Stimulated activated naive CD8-positive, alpha-beta T cell treated with anti-CD3 and anti-CD28 coated beads, Interleukin-15, Interleukin-2, amounts not matched to agents 100 ng/mL and 50 ng/mL, for 24 hours (primary cell): Measurements from ENCODE around the gene ELSPBP1.
"Not testable (repeated sequence)": the region's sequence is repeated elsewhere in the genome, so short reads cannot be mapped to it uniquely, and the experiment has no call there.

Experiments
- H3K27ac Mint-ChIP-seq: one replicate; pipeline ENCODE4 v1.8.0; 2021; ENCODE audit warnings: mild to moderate bottlenecking, mixed read lengths
- H3K27me3 Mint-ChIP-seq: one replicate; pipeline ENCODE4 v1.8.0; 2021; ENCODE audit warnings: mixed read lengths
- H3K36me3 Mint-ChIP-seq: one replicate; pipeline ENCODE4 v1.8.0; 2021; ENCODE audit warnings: low read depth, mixed read lengths
- H3K4me1 Mint-ChIP-seq: one replicate; pipeline ENCODE4 v1.8.0; 2021; ENCODE audit warnings: low read depth, mixed read lengths
- H3K4me3 Mint-ChIP-seq: one replicate; pipeline ENCODE4 v1.8.0; 2021; ENCODE audit warnings: mild to moderate bottlenecking, mixed read lengths
- H3K9me3 Mint-ChIP-seq: one replicate; pipeline ENCODE4 v1.8.0; 2021; ENCODE audit warnings: mixed read lengths

Gene ELSPBP1

DNA sequence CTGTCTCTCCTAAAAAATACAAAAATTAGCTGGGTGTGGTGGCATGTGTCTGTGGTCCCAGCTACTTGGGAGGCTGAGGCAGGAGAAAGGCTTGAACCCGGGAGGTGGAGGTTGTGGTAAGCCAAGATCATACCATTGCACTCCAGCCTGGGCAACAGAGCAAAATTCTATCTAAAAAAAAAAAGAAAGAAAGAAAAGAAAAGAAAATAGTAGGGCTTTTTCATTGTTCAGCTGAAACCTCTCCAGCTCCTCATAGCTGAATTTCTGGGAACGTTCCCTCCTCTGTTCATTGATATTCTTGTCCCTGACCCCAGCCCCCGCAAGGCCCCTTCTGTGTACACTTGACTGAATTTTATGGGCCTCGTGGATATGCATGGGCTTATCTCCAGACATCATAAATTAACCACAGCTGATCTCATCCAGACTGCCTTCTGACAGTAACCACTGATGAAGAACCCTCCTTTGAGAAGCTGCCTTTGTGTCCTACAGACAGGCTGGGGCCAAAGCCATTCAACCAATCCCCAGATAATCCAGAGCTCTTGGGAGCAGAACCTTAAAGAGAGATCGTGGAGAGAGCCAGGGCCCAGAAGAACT lies at the start of gene ELSPBP1:
ELSPBP1 (plus strand) TSS at position 424 of the 594 bp plus-strand sequence. CDS start 14,036 bp downstream, outside the sequence.
- H3K9me3 Mint-ChIP-seq: no peaks in the 10 kb centered on the region
- H3K27ac Mint-ChIP-seq: no peak within 1 kb of the TSS
- H3K4me3 Mint-ChIP-seq: no peak within 1 kb of the TSS
- H3K27me3 Mint-ChIP-seq: peaks cover 37% of the 10 kb centered on the region
- H3K36me3 Mint-ChIP-seq: no peaks in the 10 kb centered on the region
- no peaks in the 10 kb centered on the region for H3K4me1 Mint-ChIP-seq

GRCh38 chr19:47949852-47950521 lies 44.4 kb upstream of the ELSPBP1 start:
- not testable (repeated sequence) for H3K4me3 Mint-ChIP-seq, H3K4me1 Mint-ChIP-seq, H3K36me3 Mint-ChIP-seq, H3K27ac Mint-ChIP-seq, H3K27me3 Mint-ChIP-seq, H3K9me3 Mint-ChIP-seq

GRCh38 chr19:47952132-47952531 lies 42.3 kb upstream of the ELSPBP1 start:
- H3K27ac Mint-ChIP-seq, H3K4me3 Mint-ChIP-seq, H3K36me3 Mint-ChIP-seq, H3K27me3 Mint-ChIP-seq, H3K4me1 Mint-ChIP-seq, H3K9me3 Mint-ChIP-seq: not testable (repeated sequence)

GRCh38 chr19:47955936-47956335 lies 38.5 kb upstream of the ELSPBP1 start:
- H3K4me1 Mint-ChIP-seq, H3K27me3 Mint-ChIP-seq, H3K9me3 Mint-ChIP-seq, H3K4me3 Mint-ChIP-seq, H3K27ac Mint-ChIP-seq, H3K36me3 Mint-ChIP-seq: not testable (repeated sequence)

DNA sequence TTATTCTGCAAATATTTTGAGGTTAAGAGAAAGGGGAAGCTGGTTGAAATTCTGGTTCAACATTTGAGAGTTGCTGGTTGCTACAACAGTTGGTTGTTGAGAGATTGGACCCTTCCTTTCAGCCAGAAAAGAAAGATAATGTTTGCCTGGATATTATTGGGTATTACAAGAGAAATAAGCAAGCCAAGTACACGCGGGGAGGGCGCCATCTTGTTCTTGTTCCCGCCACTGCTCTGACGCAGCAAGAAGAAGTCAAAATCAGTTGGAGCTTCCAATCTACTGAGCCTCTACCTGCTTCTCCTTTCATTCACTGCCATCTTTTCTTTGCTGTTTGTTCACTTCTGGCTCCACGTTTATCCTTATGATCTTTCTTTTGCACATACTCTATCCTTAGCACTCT lies 20.9 kb upstream of the ELSPBP1 start:
- Mint-ChIP-seq H3K4me1 (no peaks in the 10 kb centered on the region), H3K9me3 (no peaks in the 10 kb centered on the region), H3K27ac (no peak overlapping the region), H3K4me3 (no peak overlapping the region), H3K27me3 (peaks cover 53% of the 10 kb centered on the region), H3K36me3 (no peaks in the 10 kb centered on the region)

- no peaks in the 10 kb centered on the region for H3K36me3 Mint-ChIP-seq
- no peak overlapping the region for H3K27ac Mint-ChIP-seq
- peaks cover 33% of the 10 kb centered on the region for H3K27me3 Mint-ChIP-seq
- no peak overlapping the region for H3K4me3 Mint-ChIP-seq
- no peaks in the 10 kb centered on the region for H3K4me1 Mint-ChIP-seq
- H3K9me3 Mint-ChIP-seq: no peaks in the 10 kb centered on the region
Observed at GRCh38 chr19:47991191-47991808, 3.1 kb upstream of the ELSPBP1 start.

GRCh38 chr19:47992070-47992469 lies 2.4 kb upstream of the ELSPBP1 start, which contains the start of gene BSPH1:
Gene BSPH1, minus strand, starts transcription at chr19:47992170. Its CDS starts 89 bp downstream, at chr19:47992081.
- Mint-ChIP-seq H3K27me3 (peaks cover 38% of the 10 kb centered on the region), H3K4me3 (no peak within 1 kb of the TSS), H3K27ac (no peak within 1 kb of the TSS), H3K9me3 (no peaks in the 10 kb centered on the region), H3K4me1 (no peaks in the 10 kb centered on the region), H3K36me3 (no peaks in the 10 kb centered on the region)

GRCh38 chr19:47996230-47996727 lies 1.8 kb downstream of the ELSPBP1 start:
- Mint-ChIP-seq H3K4me1 (no peaks in the 10 kb centered on the region), H3K27ac (no peak overlapping the region), H3K27me3 (peaks cover 20% of the 10 kb centered on the region), H3K4me3 (no peak overlapping the region), H3K9me3 (no peaks in the 10 kb centered on the region), H3K36me3 (no peaks in the 10 kb centered on the region)

DNA sequence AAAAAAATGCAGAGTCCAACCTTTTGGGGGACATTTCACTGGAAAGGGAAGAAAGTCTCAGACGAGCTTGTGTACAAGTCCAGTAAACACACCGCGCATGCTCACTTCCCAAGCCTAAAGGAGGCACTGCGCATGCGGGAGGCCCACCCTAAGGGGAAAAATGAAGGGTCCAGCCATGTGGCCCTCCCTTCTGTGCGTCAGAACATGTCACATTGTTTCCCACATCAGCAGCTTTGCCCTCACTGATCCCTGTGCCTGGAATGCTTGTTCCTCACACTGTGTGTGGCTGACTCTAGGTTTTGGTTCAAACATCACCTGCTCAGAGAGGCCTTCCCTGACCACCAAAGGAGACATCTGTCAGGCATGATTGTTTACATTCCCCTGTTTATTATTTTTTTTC lies 4.4 kb downstream of the ELSPBP1 start:
- H3K27ac Mint-ChIP-seq: no peak overlapping the region
- H3K4me1 Mint-ChIP-seq: no peaks in the 10 kb centered on the region
- no peak overlapping the region for H3K4me3 Mint-ChIP-seq
- no peaks in the 10 kb centered on the region for H3K9me3 Mint-ChIP-seq
- no peaks in the 10 kb centered on the region for H3K36me3 Mint-ChIP-seq
- peaks cover 24% of the 10 kb centered on the region for H3K27me3 Mint-ChIP-seq

GRCh38 chr19:48000846-48001245 lies 6.4 kb downstream of the ELSPBP1 start:
- H3K4me1 Mint-ChIP-seq: no peaks in the 10 kb centered on the region
- no peaks in the 10 kb centered on the region for H3K36me3 Mint-ChIP-seq
- no peak overlapping the region for H3K27ac Mint-ChIP-seq
- H3K9me3 Mint-ChIP-seq: no peaks in the 10 kb centered on the region
- peaks cover 18% of the 10 kb centered on the region for H3K27me3 Mint-ChIP-seq
- H3K4me3 Mint-ChIP-seq: no peak overlapping the region

DNA sequence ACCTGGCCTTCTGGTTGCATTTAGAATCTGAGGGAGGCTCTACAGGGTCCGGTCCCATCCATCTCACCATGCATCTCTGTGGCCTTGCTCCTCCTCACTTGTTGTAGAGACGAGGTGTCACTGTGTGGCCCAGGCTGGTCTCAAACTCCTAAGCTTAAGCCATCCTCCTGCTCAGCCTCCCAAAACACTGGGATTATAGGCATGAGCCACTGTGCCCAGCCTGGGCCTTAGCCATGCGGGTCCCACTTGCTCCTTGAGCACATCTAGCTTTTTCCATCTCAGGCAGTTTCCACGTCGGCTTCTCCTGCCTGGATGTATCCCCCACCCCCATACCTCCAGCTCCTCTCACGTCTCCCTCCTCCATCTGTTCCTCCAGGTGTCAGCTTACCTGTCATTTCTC lies 9.8 kb downstream of the ELSPBP1 start:
- no peaks in the 10 kb centered on the region for H3K9me3 Mint-ChIP-seq
- peaks cover 22% of the 10 kb centered on the region for H3K27me3 Mint-ChIP-seq
- H3K36me3 Mint-ChIP-seq: no peaks in the 10 kb centered on the region
- no peak overlapping the region for H3K4me3 Mint-ChIP-seq
- no peaks in the 10 kb centered on the region for H3K4me1 Mint-ChIP-seq
- H3K27ac Mint-ChIP-seq: no peak overlapping the region

DNA sequence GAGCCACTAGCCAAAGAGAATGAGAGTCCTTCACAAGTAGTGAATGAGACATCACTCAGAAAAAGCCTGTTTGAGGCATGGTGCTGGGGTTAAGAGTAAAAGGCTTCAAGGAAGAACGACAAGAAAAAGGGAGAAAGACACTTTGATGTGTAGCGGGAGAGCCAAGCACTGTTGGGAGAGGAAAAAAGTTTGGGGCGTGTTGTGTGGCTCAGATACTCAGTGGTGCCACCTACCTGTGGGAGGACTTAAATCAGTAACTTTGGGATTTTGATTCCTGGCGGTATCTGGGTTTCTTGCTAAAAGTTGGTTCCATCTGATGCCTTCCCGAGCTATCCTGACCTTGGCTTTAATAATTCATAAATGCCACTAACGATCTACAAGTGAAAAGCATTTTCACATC lies 12.3 kb downstream of the ELSPBP1 start:
- no peaks in the 10 kb centered on the region for H3K36me3 Mint-ChIP-seq
- peaks cover 22% of the 10 kb centered on the region for H3K27me3 Mint-ChIP-seq
- H3K4me1 Mint-ChIP-seq: no peaks in the 10 kb centered on the region
- no peak overlapping the region for H3K27ac Mint-ChIP-seq
- no peak overlapping the region for H3K4me3 Mint-ChIP-seq
- H3K9me3 Mint-ChIP-seq: no peaks in the 10 kb centered on the region

DNA sequence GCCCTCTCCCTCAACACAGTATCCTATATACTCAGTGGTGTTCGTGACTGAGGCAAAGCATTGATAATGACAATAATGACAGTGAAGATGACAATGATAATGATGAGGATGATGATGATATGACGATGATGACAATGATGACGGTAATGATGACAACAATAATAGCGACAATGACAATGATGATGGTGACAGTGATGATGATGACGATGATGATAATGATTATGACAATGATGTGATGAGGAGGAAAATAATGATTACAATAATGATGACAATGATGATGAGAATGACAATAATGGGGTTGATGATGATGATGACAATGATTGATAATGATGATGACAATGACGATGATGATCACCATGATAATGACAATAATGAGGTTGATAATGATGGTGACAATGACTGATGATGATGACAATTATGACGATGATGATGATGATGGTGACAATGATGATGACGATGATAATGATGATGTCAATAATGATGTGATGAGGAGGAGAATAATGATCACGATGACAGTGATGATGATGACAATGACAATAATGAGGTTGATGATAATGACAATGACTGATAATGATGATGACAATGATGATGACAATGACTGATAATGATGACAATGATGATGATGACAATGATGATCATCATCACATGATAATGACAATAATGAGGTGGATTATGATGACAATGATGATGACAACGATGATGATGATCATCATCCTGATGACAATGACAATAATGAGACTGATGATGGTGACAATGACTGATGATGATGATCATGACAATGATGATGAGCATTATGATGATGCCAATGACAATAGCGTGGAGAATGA lies 16.7 kb downstream of the ELSPBP1 start:
- Mint-ChIP-seq H3K36me3 (no peaks in the 10 kb centered on the region), H3K9me3 (no peaks in the 10 kb centered on the region), H3K4me1 (no peaks in the 10 kb centered on the region), H3K4me3 (no peak overlapping the region), H3K27ac (no peak overlapping the region), H3K27me3 (peaks cover 23% of the 10 kb centered on the region)

GRCh38 chr19:48020686-48021085 lies 26.3 kb downstream of the ELSPBP1 start:
- H3K4me1 Mint-ChIP-seq: no peaks in the 10 kb centered on the region
- H3K36me3 Mint-ChIP-seq: no peaks in the 10 kb centered on the region
- peaks cover 24% of the 10 kb centered on the region for H3K27me3 Mint-ChIP-seq
- H3K9me3 Mint-ChIP-seq: no peaks in the 10 kb centered on the region
- no peak overlapping the region for H3K27ac Mint-ChIP-seq
- no peak overlapping the region for H3K4me3 Mint-ChIP-seq

DNA sequence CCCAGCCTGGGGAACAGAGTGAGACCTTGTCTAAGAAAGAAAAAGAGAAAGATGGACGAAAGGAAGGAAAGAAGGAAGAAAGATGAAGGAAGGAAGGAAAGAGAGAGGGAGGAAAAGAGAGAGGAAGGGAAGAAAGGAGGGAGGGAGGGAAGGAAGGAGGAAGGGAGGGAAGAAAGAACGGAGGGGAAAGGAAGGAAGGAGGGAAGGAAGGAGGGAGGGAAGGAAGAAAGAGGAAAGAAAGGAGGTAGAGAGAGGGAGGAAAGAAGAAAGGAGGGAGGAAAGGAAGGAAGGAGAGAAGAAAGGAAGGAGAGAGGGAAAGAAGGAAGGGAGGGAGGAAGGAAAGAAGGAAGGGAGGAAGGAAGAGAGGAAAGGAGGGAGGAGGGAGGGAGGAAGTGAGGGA lies 28.6 kb downstream of the ELSPBP1 start:
- no peaks in the 10 kb centered on the region for H3K9me3 Mint-ChIP-seq
- no peaks in the 10 kb centered on the region for H3K36me3 Mint-ChIP-seq
- H3K27me3 Mint-ChIP-seq: peaks cover 22% of the 10 kb centered on the region
- H3K4me3 Mint-ChIP-seq: no peak overlapping the region
- H3K27ac Mint-ChIP-seq: no peak overlapping the region
- H3K4me1 Mint-ChIP-seq: no peaks in the 10 kb centered on the region
